Esophagus muscularis mucosa (tissue), 3 donors: Measurements from ENCODE around the gene CDA.

Experiments
- POLR2A ChIP-seq: fragments of 450-650 bp; IDR thresholded peaks from one replicate; pipeline ENCODE4 v1.6.1; 2017; ENCODE audit warnings: antibody characterized with exemption, moderate library complexity, mild to moderate bottlenecking, low read depth
- TF ChIP-seq, protein P1 (sequence below), 3 experiments: fragments of 200-600 bp in 2 of 3; fragments of 450-650 bp in 1 of 3; sonication (generic) in 2 of 3; IDR thresholded peaks; one replicate each; pipeline ENCODE4 v1.5.1; 2017 to 2019; ENCODE audit warnings: antibody characterized with exemption in 3 of 3, mild to moderate bottlenecking in 2 of 3, moderate library complexity in 1 of 3

DNA sequence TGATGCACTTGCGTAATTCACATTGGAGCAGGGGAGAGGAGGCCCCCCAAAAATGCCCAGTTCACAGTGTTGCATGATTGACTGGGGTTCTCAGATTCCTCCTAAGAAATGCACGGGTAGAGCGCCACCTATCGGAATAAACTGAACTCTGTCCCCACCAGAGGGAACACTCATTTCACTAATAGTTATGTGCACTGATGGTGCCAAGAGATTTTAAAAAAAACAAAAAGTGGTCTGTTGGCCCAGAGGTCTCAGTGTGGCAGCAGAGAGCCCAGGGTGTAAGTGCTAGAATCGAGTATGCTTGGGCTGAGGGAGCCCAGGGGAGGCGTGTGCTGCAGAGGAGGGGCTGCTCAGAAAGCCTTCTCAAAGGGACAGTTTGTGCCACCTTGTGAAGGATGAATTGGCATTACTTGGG lies 51.3 kb downstream of the CDA start:
- TF ChIP-seq, protein P1, sequence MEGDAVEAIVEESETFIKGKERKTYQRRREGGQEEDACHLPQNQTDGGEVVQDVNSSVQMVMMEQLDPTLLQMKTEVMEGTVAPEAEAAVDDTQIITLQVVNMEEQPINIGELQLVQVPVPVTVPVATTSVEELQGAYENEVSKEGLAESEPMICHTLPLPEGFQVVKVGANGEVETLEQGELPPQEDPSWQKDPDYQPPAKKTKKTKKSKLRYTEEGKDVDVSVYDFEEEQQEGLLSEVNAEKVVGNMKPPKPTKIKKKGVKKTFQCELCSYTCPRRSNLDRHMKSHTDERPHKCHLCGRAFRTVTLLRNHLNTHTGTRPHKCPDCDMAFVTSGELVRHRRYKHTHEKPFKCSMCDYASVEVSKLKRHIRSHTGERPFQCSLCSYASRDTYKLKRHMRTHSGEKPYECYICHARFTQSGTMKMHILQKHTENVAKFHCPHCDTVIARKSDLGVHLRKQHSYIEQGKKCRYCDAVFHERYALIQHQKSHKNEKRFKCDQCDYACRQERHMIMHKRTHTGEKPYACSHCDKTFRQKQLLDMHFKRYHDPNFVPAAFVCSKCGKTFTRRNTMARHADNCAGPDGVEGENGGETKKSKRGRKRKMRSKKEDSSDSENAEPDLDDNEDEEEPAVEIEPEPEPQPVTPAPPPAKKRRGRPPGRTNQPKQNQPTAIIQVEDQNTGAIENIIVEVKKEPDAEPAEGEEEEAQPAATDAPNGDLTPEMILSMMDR (IDR thresholded peaks at IDR 0.05): peak; percentile 67 to 82 (median 71)
- no peak for TF ChIP-seq POLR2A
